ENCODE measurements around the gene TMEM198.

Gene TMEM198

GRCh38 chr2:219538956-219539788 lies 4.7 kb upstream of the TMEM198 start:
- H3K4me3 ChIP-seq (ENCODE audit: low read depth, low read length): no peak overlapping the region
- TF ChIP-seq CTCF (IDR thresholded peaks at IDR 0.05; ENCODE audit: low read depth, low read length, missing control alignments): no peak
- no peak for DNase-seq (ENCODE audit: low read depth)

GRCh38 chr2:219539926-219540678 lies 3.7 kb upstream of the TMEM198 start:
- DNase-seq (ENCODE audit: low read depth): no peak
- H3K4me3 ChIP-seq (ENCODE audit: low read depth, low read length): no peak overlapping the region
- no peak for TF ChIP-seq CTCF (IDR thresholded peaks at IDR 0.05; ENCODE audit: low read depth, low read length, missing control alignments)

- DNase-seq (ENCODE audit: low read depth): no peak
- no peak for TF ChIP-seq CTCF (IDR thresholded peaks at IDR 0.05; ENCODE audit: low read depth, low read length, missing control alignments)
- H3K4me3 ChIP-seq (ENCODE audit: low read depth, low read length): no peak overlapping the region
Measured at GRCh38 chr2:219540784-219541504, 2.9 kb upstream of the TMEM198 start.

GRCh38 chr2:219541611-219542180 lies 2.1 kb upstream of the TMEM198 start:
- peak; percentile 88 for TF ChIP-seq CTCF (IDR thresholded peaks at IDR 0.05; ENCODE audit: low read depth, low read length, missing control alignments)
- peak; percentile 70 for DNase-seq (ENCODE audit: low read depth)
- peak overlapping the region; percentile 85 for H3K4me3 ChIP-seq (ENCODE audit: low read depth, low read length)

GRCh38 chr2:219542931-219543595 lies 765 bp upstream of the TMEM198 start:
- no peak for DNase-seq (ENCODE audit: low read depth)
- TF ChIP-seq CTCF (IDR thresholded peaks at IDR 0.05; ENCODE audit: low read depth, low read length, missing control alignments): no peak

GRCh38 chr2:219544567-219544966 lies 739 bp downstream of the TMEM198 start:
- no peak for DNase-seq (ENCODE audit: low read depth)
- H3K4me3 ChIP-seq (ENCODE audit: low read depth, low read length): no peak overlapping the region; the same call in 1 of the 2 replicates
- TF ChIP-seq CTCF (IDR thresholded peaks at IDR 0.05; ENCODE audit: low read depth, low read length, missing control alignments): no peak

More at GRCh38 chr2:219542931-219543595, 765 bp upstream of the TMEM198 start:
- peak overlapping the region; percentile 85 for H3K4me3 ChIP-seq (ENCODE audit: low read depth, low read length)

Data from GM12864 (cell line).